GM19099 (cell line): ENCODE measurements around the gene COX6A2.
A peak's percentile ranks its signal among the peaks of the same experiment; 100 is the strongest.

Experiments
- POLR2A ChIP-seq: IDR thresholded peaks from 3 replicates; pipeline ENCODE4 v1.6.1; 2011; ENCODE audit warnings: low read depth; ENCODE audit not compliant: insufficient read length; ENCODE audit errors: extremely low read depth

The COX6A2 gene

GRCh38 chr16:31455601-31456314 lies 27.6 kb upstream of the COX6A2 start:
- TF ChIP-seq POLR2A = no peak

- TF ChIP-seq POLR2A = no peak
Observed at GRCh38 chr16:31453255-31454204, 25.4 kb upstream of the COX6A2 start.

GRCh38 chr16:31452631-31453106 lies 24.5 kb upstream of the COX6A2 start:
- TF ChIP-seq POLR2A = no peak

- TF ChIP-seq POLR2A = no peak
Observed at GRCh38 chr16:31451681-31452351, 23.7 kb upstream of the COX6A2 start.

GRCh38 chr16:31451201-31451600 lies 23.0 kb upstream of the COX6A2 start:
- peak; percentile 24 for TF ChIP-seq POLR2A

GRCh38 chr16:31441956-31442355 lies 13.8 kb upstream of the COX6A2 start:
- TF ChIP-seq POLR2A = no peak

GRCh38 chr16:31440516-31441184 lies 12.5 kb upstream of the COX6A2 start:
- TF ChIP-seq POLR2A = no peak

- no peak for TF ChIP-seq POLR2A
Observed at GRCh38 chr16:31439519-31439918, 11.4 kb upstream of the COX6A2 start.

GRCh38 chr16:31438414-31438813 lies 10.3 kb upstream of the COX6A2 start:
- TF ChIP-seq POLR2A = no peak

- no peak for TF ChIP-seq POLR2A
Observed at GRCh38 chr16:31436221-31437045, 8.3 kb upstream of the COX6A2 start.

GRCh38 chr16:31435341-31436220 lies 7.4 kb upstream of the COX6A2 start:
- TF ChIP-seq POLR2A = no peak

GRCh38 chr16:31430380-31431052 lies 2.4 kb upstream of the COX6A2 start:
- TF ChIP-seq POLR2A = no peak
